ENCODE measurements around the gene PTCHD4. TPM values are rescaled to one million over a fixed set of nuclear protein-coding genes. Genes with fewer than 3 reads are reported as not detected.
A peak's percentile ranks its signal among the peaks of the same experiment; 100 is the strongest.

The PTCHD4 gene
- total RNA-seq, 1 donor from 2014 or later: 1.8 TPM

DNA sequence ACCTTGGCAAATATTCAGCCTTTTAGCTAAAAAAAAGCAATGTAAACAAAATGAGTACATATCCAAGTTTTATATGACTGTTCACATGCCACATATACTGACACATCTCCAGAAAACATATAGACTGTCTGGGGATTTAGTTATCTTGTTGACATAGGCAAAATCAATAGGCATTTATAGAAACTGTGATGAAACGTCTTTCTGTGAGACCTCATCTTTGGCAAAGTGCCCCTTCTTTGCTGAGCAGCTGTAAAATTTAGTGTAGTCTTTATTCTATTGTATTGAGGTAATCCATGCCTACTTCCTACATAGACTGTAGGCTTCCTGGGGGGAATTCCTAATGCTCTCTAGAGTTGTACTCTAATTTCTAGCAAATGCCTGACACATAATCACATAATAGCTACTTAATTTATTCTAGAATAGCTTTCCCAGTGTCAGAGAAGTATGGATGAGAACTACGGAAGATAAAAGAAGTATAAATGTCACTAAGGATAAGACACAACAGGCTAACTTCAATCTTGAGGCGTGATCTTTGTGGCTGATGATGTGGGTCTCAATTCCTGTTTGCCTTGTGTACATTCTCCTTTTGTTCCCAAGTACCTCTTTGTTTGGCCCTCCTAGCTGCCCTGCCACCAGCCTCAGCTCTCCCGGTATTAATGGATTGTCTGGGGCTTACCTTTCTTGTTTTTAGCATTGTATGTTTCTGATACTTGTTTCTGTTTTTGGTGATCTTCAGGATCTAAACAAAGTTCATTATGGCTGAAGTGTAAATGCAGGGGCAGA lies 30.6 kb downstream of the PTCHD4 start:
- Histone ChIP-seq H3K36me3 (ENCODE audit: control insufficient read depth, insufficient read depth, low read length) (no peaks in the 10 kb centered on the region), H3K4me3 (ENCODE audit: low read depth, low read length) (no peak overlapping the region), H3K27me3 (ENCODE audit: control insufficient read depth, insufficient read depth, low read length) (no peaks in the 10 kb centered on the region)
- FAIRE-seq (no peak), DNase-seq (ENCODE audit: low read depth) (peak; percentile 80)
- TF ChIP-seq, protein P1, sequence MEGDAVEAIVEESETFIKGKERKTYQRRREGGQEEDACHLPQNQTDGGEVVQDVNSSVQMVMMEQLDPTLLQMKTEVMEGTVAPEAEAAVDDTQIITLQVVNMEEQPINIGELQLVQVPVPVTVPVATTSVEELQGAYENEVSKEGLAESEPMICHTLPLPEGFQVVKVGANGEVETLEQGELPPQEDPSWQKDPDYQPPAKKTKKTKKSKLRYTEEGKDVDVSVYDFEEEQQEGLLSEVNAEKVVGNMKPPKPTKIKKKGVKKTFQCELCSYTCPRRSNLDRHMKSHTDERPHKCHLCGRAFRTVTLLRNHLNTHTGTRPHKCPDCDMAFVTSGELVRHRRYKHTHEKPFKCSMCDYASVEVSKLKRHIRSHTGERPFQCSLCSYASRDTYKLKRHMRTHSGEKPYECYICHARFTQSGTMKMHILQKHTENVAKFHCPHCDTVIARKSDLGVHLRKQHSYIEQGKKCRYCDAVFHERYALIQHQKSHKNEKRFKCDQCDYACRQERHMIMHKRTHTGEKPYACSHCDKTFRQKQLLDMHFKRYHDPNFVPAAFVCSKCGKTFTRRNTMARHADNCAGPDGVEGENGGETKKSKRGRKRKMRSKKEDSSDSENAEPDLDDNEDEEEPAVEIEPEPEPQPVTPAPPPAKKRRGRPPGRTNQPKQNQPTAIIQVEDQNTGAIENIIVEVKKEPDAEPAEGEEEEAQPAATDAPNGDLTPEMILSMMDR (IDR thresholded peaks at IDR 0.05; ENCODE audit: insufficient read depth, low read length, severe bottlenecking): no peak

DNA sequence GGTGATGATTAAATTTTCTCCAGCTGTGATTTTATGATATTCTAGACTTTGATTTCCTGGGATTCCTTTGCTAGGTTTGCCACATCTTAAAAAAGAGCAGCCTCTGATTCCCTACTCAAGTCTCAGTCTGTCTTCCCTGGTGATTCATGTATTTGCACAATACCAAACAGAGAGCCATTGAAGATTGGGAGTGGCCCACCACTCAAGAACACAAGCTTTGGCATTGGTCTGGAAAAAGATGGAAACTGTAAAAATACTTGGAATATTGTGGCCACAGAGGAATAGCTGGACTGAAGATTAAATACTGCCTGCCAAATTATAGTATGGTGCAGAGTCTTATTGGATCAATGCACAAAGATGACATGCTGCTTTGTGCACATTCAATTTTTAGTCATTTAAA lies 32.9 kb downstream of the PTCHD4 start:
- FAIRE-seq: no peak
- Histone ChIP-seq H3K27me3 (ENCODE audit: control insufficient read depth, insufficient read depth, low read length) (no peaks in the 10 kb centered on the region), H3K4me3 (ENCODE audit: low read depth, low read length) (no peak overlapping the region), H3K36me3 (ENCODE audit: control insufficient read depth, insufficient read depth, low read length) (no peaks in the 10 kb centered on the region)
- peak; percentile 84 for DNase-seq (ENCODE audit: low read depth)
- TF ChIP-seq, protein P1 (IDR thresholded peaks at IDR 0.05; ENCODE audit: insufficient read depth, low read length, severe bottlenecking): no peak

DNA sequence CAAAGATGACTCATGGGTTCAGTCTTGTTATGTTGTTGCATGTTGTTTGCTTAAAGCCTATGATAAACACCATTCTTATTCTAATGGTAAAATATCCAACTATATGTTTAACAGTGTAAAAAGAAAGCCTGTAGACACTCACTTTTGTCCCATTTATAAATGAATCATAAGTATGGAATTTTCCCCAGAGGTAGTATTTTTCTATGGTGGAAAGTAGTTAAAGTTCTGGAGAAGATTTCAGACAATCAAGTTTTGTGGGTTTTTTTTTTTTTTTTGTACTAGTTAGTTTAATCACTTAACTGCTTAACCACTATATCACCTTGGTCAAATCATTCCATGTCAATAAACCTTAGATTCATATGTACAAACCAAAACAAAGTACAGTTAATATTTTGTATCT lies 35.8 kb downstream of the PTCHD4 start:
- H3K36me3 ChIP-seq (ENCODE audit: control insufficient read depth, insufficient read depth, low read length): no peaks in the 10 kb centered on the region
- FAIRE-seq: no peak
- peak; percentile 19 for DNase-seq (ENCODE audit: low read depth)
- H3K27me3 ChIP-seq (ENCODE audit: control insufficient read depth, insufficient read depth, low read length): no peaks in the 10 kb centered on the region
- H3K4me3 ChIP-seq (ENCODE audit: low read depth, low read length): no peak overlapping the region
- TF ChIP-seq, protein P1 (IDR thresholded peaks at IDR 0.05; ENCODE audit: insufficient read depth, low read length, severe bottlenecking): no peak

DNA sequence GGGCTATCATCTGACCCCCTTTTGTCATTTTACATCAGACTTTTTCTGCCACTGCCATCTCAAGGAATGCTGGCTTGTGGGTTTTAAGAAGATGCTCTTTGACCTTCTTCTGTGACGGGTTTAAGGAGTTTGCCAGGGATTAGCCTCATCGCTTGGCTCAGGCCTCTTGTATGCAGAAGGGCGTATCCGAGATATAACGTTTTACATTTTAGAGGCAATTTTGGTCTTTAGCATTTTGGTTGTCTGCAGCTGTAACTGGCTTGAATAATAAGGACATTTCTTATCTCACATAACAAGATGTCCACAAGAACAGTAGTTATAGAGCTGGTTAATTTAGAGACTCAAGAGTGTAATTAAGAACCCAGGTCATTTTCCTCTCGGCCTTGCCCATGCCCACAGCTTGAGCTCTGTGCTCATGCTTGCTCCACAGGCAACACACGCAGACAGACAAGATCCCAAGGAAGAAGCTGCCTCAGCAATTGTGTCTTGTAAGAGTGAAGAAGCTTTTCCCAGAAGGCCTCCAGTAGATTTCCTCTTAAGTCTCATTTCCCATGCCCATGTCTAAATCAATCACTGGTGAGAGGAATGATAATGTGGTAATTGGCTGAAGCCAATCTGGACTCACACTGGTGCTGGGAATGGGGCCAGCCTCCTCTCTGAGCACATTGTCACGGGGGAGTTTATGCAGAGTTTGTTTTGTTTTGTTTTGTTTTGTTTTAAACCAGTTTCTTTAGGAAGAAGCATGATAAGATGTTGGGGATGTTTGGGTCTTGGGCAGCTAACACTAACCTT lies 36.8 kb downstream of the PTCHD4 start:
- TF ChIP-seq, protein P1 (IDR thresholded peaks at IDR 0.05; ENCODE audit: insufficient read depth, low read length, severe bottlenecking): no peak
- FAIRE-seq (no peak), DNase-seq (ENCODE audit: low read depth) (no peak)
- Histone ChIP-seq H3K4me3 (ENCODE audit: low read depth, low read length) (no peak overlapping the region), H3K36me3 (ENCODE audit: control insufficient read depth, insufficient read depth, low read length) (no peaks in the 10 kb centered on the region), H3K27me3 (ENCODE audit: control insufficient read depth, insufficient read depth, low read length) (no peaks in the 10 kb centered on the region)

DNA sequence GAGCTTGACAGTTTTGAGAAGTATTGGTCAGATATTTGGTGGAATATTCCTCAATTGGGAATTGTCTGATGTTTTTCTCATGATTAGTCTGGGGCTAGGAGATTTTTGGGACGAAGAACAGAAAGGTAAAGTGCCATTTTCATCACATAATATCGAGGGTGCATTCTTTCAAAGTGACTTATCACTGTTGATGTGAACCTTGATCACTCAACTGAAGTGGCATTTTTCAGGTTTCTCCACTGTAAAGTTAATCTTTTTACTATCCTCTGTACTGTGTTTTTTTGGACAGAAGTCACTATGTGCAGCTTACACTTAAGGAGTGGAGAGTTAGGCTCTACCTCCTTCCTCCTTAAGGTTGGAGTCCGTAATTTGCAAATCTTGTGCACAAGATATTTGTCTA lies 39.2 kb downstream of the PTCHD4 start:
- H3K4me3 ChIP-seq (ENCODE audit: low read depth, low read length): no peak overlapping the region
- TF ChIP-seq, protein P1 (IDR thresholded peaks at IDR 0.05; ENCODE audit: insufficient read depth, low read length, severe bottlenecking): no peak
- no peaks in the 10 kb centered on the region for H3K36me3 ChIP-seq (ENCODE audit: control insufficient read depth, insufficient read depth, low read length)
- DNase-seq (ENCODE audit: low read depth): no peak
- FAIRE-seq: no peak
- peaks cover 3% of the 10 kb centered on the region for H3K27me3 ChIP-seq (ENCODE audit: control insufficient read depth, insufficient read depth, low read length)
